ENCODE results near the gene BPTF.
"Not testable (repeated sequence)": the region's sequence is repeated elsewhere in the genome, so short reads cannot be mapped to it uniquely, and the experiment has no call there.

Gene BPTF

GRCh38 chr17:67959510-67959909 is 134.2 kb downstream of the BPTF start:
- peaks cover 10% of the 10 kb centered on the region for H3K4me1 Mint-ChIP-seq (ENCODE audit: low read depth)
- no peaks in the 10 kb centered on the region for H3K27me3 Mint-ChIP-seq
- H3K27ac Mint-ChIP-seq = peak overlapping the region; percentile 64
- peaks cover 24% of the 10 kb centered on the region for H3K36me3 Mint-ChIP-seq (ENCODE audit: low read depth)
- H3K9me3 Mint-ChIP-seq = no peaks in the 10 kb centered on the region
- H3K4me3 Mint-ChIP-seq = no peak overlapping the region

- not testable (repeated sequence) for H3K27ac Mint-ChIP-seq
Measured at GRCh38 chr17:67960276-67960675, 135.0 kb downstream of the BPTF start.

GRCh38 chr17:67962156-67962555 is 136.9 kb downstream of the BPTF start:
- not testable (repeated sequence) for H3K9me3 Mint-ChIP-seq, H3K27me3 Mint-ChIP-seq, H3K4me3 Mint-ChIP-seq
- H3K36me3 Mint-ChIP-seq (ENCODE audit: low read depth) = peaks cover 40% of the 10 kb centered on the region
- peak overlapping the region; percentile 48 for H3K27ac Mint-ChIP-seq
- peaks cover 10% of the 10 kb centered on the region for H3K4me1 Mint-ChIP-seq (ENCODE audit: low read depth)

More at GRCh38 chr17:67960276-67960675, 135.0 kb downstream of the BPTF start:
- H3K4me3 Mint-ChIP-seq, H3K9me3 Mint-ChIP-seq, H3K27me3 Mint-ChIP-seq: not testable (repeated sequence)
- Mint-ChIP-seq H3K4me1 (ENCODE audit: low read depth) (peaks cover 10% of the 10 kb centered on the region), H3K36me3 (ENCODE audit: low read depth) (peaks cover 30% of the 10 kb centered on the region)

- H3K4me3 Mint-ChIP-seq, H3K27me3 Mint-ChIP-seq, H3K9me3 Mint-ChIP-seq: not testable (repeated sequence)
- H3K27ac Mint-ChIP-seq = peak overlapping the region; percentile 85
- H3K36me3 Mint-ChIP-seq (ENCODE audit: low read depth) = peaks cover 50% of the 10 kb centered on the region
- peaks cover 10% of the 10 kb centered on the region for H3K4me1 Mint-ChIP-seq (ENCODE audit: low read depth)
Measured at GRCh38 chr17:67963145-67963572, 137.9 kb downstream of the BPTF start.

GRCh38 chr17:67970783-67971182 is 145.5 kb downstream of the BPTF start:
- H3K4me1 Mint-ChIP-seq (ENCODE audit: low read depth) = no peaks in the 10 kb centered on the region
- peaks cover 26% of the 10 kb centered on the region for H3K36me3 Mint-ChIP-seq (ENCODE audit: low read depth)
- no peaks in the 10 kb centered on the region for H3K27me3 Mint-ChIP-seq
- no peaks in the 10 kb centered on the region for H3K9me3 Mint-ChIP-seq
- no peak overlapping the region for H3K4me3 Mint-ChIP-seq
- no peak overlapping the region for H3K27ac Mint-ChIP-seq

GRCh38 chr17:67974185-67974584 is 148.9 kb downstream of the BPTF start:
- Mint-ChIP-seq H3K4me1 (ENCODE audit: low read depth) (peaks cover 5% of the 10 kb centered on the region), H3K27ac (no peak overlapping the region), H3K4me3 (no peak overlapping the region), H3K27me3 (no peaks in the 10 kb centered on the region), H3K9me3 (no peaks in the 10 kb centered on the region), H3K36me3 (ENCODE audit: low read depth) (peaks cover 22% of the 10 kb centered on the region)

GRCh38 chr17:67974598-67975066 is 149.3 kb downstream of the BPTF start:
- Mint-ChIP-seq H3K9me3 (no peaks in the 10 kb centered on the region), H3K4me1 (ENCODE audit: low read depth) (peaks cover 5% of the 10 kb centered on the region), H3K27me3 (no peaks in the 10 kb centered on the region), H3K4me3 (no peak overlapping the region), H3K36me3 (ENCODE audit: low read depth) (peaks cover 22% of the 10 kb centered on the region), H3K27ac (no peak overlapping the region)

GRCh38 chr17:67976306-67976705 is 151.0 kb downstream of the BPTF start:
- not testable (repeated sequence) for H3K27ac Mint-ChIP-seq; H3K9me3 Mint-ChIP-seq; H3K27me3 Mint-ChIP-seq; H3K4me3 Mint-ChIP-seq; H3K4me1 Mint-ChIP-seq (ENCODE audit: low read depth)
- H3K36me3 Mint-ChIP-seq (ENCODE audit: low read depth) = peaks cover 22% of the 10 kb centered on the region

- Mint-ChIP-seq H3K9me3 (no peaks in the 10 kb centered on the region), H3K4me1 (ENCODE audit: low read depth) (peaks cover 5% of the 10 kb centered on the region), H3K27me3 (no peaks in the 10 kb centered on the region), H3K4me3 (no peak overlapping the region), H3K36me3 (ENCODE audit: low read depth) (peaks cover 11% of the 10 kb centered on the region), H3K27ac (no peak overlapping the region)
Measured at GRCh38 chr17:67980456-67980855, 155.2 kb downstream of the BPTF start.

GRCh38 chr17:67980883-67981282 is 155.6 kb downstream of the BPTF start:
- not testable (repeated sequence) for H3K4me1 Mint-ChIP-seq (ENCODE audit: low read depth); H3K4me3 Mint-ChIP-seq; H3K27me3 Mint-ChIP-seq; H3K9me3 Mint-ChIP-seq; H3K27ac Mint-ChIP-seq
- H3K36me3 Mint-ChIP-seq (ENCODE audit: low read depth) = peaks cover 11% of the 10 kb centered on the region

- no peaks in the 10 kb centered on the region for H3K27me3 Mint-ChIP-seq
- H3K27ac Mint-ChIP-seq = no peak overlapping the region
Measured at GRCh38 chr17:67982034-67982640, 156.8 kb downstream of the BPTF start.

GRCh38 chr17:67982686-67983382 is 157.5 kb downstream of the BPTF start:
- no peak overlapping the region for H3K4me3 Mint-ChIP-seq
- peaks cover 5% of the 10 kb centered on the region for H3K4me1 Mint-ChIP-seq (ENCODE audit: low read depth)
- no peak overlapping the region for H3K27ac Mint-ChIP-seq
- H3K9me3 Mint-ChIP-seq = no peaks in the 10 kb centered on the region
- peaks cover 6% of the 10 kb centered on the region for H3K36me3 Mint-ChIP-seq (ENCODE audit: low read depth)
- no peaks in the 10 kb centered on the region for H3K27me3 Mint-ChIP-seq

More at GRCh38 chr17:67982034-67982640, 156.8 kb downstream of the BPTF start:
- peaks cover 6% of the 10 kb centered on the region for H3K36me3 Mint-ChIP-seq (ENCODE audit: low read depth)
- H3K4me3 Mint-ChIP-seq = no peak overlapping the region
- peaks cover 5% of the 10 kb centered on the region for H3K4me1 Mint-ChIP-seq (ENCODE audit: low read depth)
- H3K9me3 Mint-ChIP-seq = no peaks in the 10 kb centered on the region

GRCh38 chr17:67983383-67983688 is 158.0 kb downstream of the BPTF start:
- Mint-ChIP-seq H3K4me1 (ENCODE audit: low read depth) (peaks cover 4% of the 10 kb centered on the region), H3K4me3 (no peak overlapping the region), H3K36me3 (ENCODE audit: low read depth) (peaks cover 5% of the 10 kb centered on the region), H3K27ac (no peak overlapping the region), H3K27me3 (no peaks in the 10 kb centered on the region), H3K9me3 (no peaks in the 10 kb centered on the region)

GRCh38 chr17:67990909-67991308 is 165.6 kb downstream of the BPTF start:
- H3K9me3 Mint-ChIP-seq = no peaks in the 10 kb centered on the region
- H3K4me3 Mint-ChIP-seq = peak overlapping the region; percentile 6
- H3K4me1 Mint-ChIP-seq (ENCODE audit: low read depth) = peaks cover 30% of the 10 kb centered on the region
- peaks cover 4% of the 10 kb centered on the region for H3K36me3 Mint-ChIP-seq (ENCODE audit: low read depth)
- peaks cover 9% of the 10 kb centered on the region for H3K27me3 Mint-ChIP-seq
- H3K27ac Mint-ChIP-seq = no peak overlapping the region

- H3K4me3 Mint-ChIP-seq = peak overlapping the region; percentile 97
Measured at GRCh38 chr17:67992548-67993152, 167.3 kb downstream of the BPTF start.

More at GRCh38 chr17:67992548-67993152, 167.3 kb downstream of the BPTF start:
- Mint-ChIP-seq H3K27me3 (peaks cover 15% of the 10 kb centered on the region), H3K4me1 (ENCODE audit: low read depth) (peaks cover 40% of the 10 kb centered on the region), H3K36me3 (ENCODE audit: low read depth) (peaks cover 4% of the 10 kb centered on the region), H3K27ac (peak overlapping the region; percentile 92), H3K9me3 (no peaks in the 10 kb centered on the region)

Measured in stimulated activated naive CD8-positive, alpha-beta T cell treated with anti-CD3 and anti-CD28 coated beads, Interleukin-15, Interleukin-2, amounts not matched to agents 100 ng/mL and 50 ng/mL, for 24 hours (primary cell).